HG03442 (cell line): ENCODE measurements around the gene SNX21.
"Not testable (repeated sequence)": the region's sequence is repeated elsewhere in the genome, so short reads cannot be mapped to it uniquely, and the experiment has no call there.

Source experiments
- ATAC-seq: cut with Tn5 transposase; IDR thresholded peaks from one replicate; pipeline ENCODE4 v1.9.1; 2021; ENCODE audit warnings: mild to moderate bottlenecking, moderate library complexity; ENCODE audit not compliant: unreplicated experiment

The SNX21 gene

GRCh38 chr20:45848969-45849582 lies 15.5 kb downstream of the SNX21 start:
- no peak for ATAC-seq

- no peak for ATAC-seq
Measured at GRCh38 chr20:45850238-45850637, 16.6 kb downstream of the SNX21 start.

GRCh38 chr20:45850926-45851325 lies 17.3 kb downstream of the SNX21 start:
- ATAC-seq = no peak

- ATAC-seq = no peak
Measured at GRCh38 chr20:45851501-45851900, 17.9 kb downstream of the SNX21 start.

- no peak for ATAC-seq
Measured at GRCh38 chr20:45852326-45852725, 18.7 kb downstream of the SNX21 start.

GRCh38 chr20:45853484-45853883 lies 19.9 kb downstream of the SNX21 start:
- ATAC-seq = no peak

GRCh38 chr20:45857114-45857881 lies 23.7 kb downstream of the SNX21 start, which contains the start of the genes ACOT8 and ZSWIM3:
ACOT8 (minus strand) TSS chr20:45857392; CDS start chr20:45857315, 77 bp downstream.
ZSWIM3 (plus strand) TSS chr20:45857614; CDS start chr20:45857826, 212 bp downstream.
- ATAC-seq = peak; percentile 96

GRCh38 chr20:45857882-45858216 lies 24.2 kb downstream of the SNX21 start:
- no peak for ATAC-seq

GRCh38 chr20:45859916-45860315 lies 26.3 kb downstream of the SNX21 start:
- no peak for ATAC-seq

- no peak for ATAC-seq
Measured at GRCh38 chr20:45860560-45861220, 27.1 kb downstream of the SNX21 start.

GRCh38 chr20:45861221-45862075 lies 27.8 kb downstream of the SNX21 start:
- ATAC-seq = no peak

- no peak for ATAC-seq
Measured at GRCh38 chr20:45863543-45864470, 30.2 kb downstream of the SNX21 start.

- ATAC-seq = no peak
Measured at GRCh38 chr20:45866454-45866853, 32.9 kb downstream of the SNX21 start.

- ATAC-seq = no peak
Measured at GRCh38 chr20:45867136-45867818, 33.7 kb downstream of the SNX21 start.

- ATAC-seq = no peak
Measured at GRCh38 chr20:45867819-45868176, 34.2 kb downstream of the SNX21 start.

GRCh38 chr20:45872626-45873025 lies 39.0 kb downstream of the SNX21 start:
- ATAC-seq = no peak

- no peak for ATAC-seq
Measured at GRCh38 chr20:45873409-45874103, 40.0 kb downstream of the SNX21 start.

- ATAC-seq = not testable (repeated sequence)
Measured at GRCh38 chr20:45874104-45874481, 40.5 kb downstream of the SNX21 start.

GRCh38 chr20:45874576-45874975 lies 41.0 kb downstream of the SNX21 start:
- ATAC-seq = no peak
